K562 (cell line): ENCODE measurements around the gene ALG12. TPM values are rescaled to one million over a fixed set of nuclear protein-coding genes. Genes with fewer than 3 reads are reported as not detected.

ENCODE experiments used
- ARID1B ChIP-seq: fragments of 450-650 bp; IDR thresholded peaks from 2 replicates; pipeline ENCODE4 v1.6.1; 2016; ENCODE audit warnings: antibody characterized with exemption, mild to moderate bottlenecking, inconsistent platforms
- BACH1 ChIP-seq: fragments of 200-800 bp; sonication (Bioruptor generic); IDR thresholded peaks from 2 replicates; pipeline ENCODE4 v1.6.1; 2016; ENCODE audit warnings: missing genetic modification characterization, missing compliant biosample characterization
- BCOR ChIP-seq: fragments of 450-650 bp; IDR thresholded peaks from 2 replicates; pipeline ENCODE4 v1.6.1; 2016
- CHD1 ChIP-seq: fragments of 200-600 bp; sonication (generic); IDR thresholded peaks from one replicate; pipeline ENCODE4 v1.6.1; 2012; ENCODE audit warnings: mild to moderate bottlenecking, moderate library complexity, low read length, inconsistent platforms
- DIDO1 ChIP-seq: fragments of 450-650 bp; IDR thresholded peaks from 2 replicates; pipeline ENCODE4 v1.6.1; 2016; ENCODE audit warnings: low read depth, missing biosample characterization, missing genetic modification characterization
- FOXM1 ChIP-seq, 2 experiments: fragments of 450-650 bp in 1 of 2; sonication (generic) in 1 of 2; formaldehyde crosslinking in 1 of 2; IDR thresholded peaks; 2 replicates each; pipeline versions ENCODE4 v1.6.1 to v1.9.0; 2017 to 2022; ENCODE audit warnings: low read depth in 2 of 2, mild to moderate bottlenecking in 2 of 2, missing genetic modification reagents in 1 of 2, moderate library complexity in 1 of 2
- GATAD2B ChIP-seq: fragments of 450-650 bp; IDR thresholded peaks from 2 replicates; pipeline ENCODE4 v1.6.1; 2017; ENCODE audit warnings: mild to moderate bottlenecking, borderline replicate concordance
- HNRNPUL1 ChIP-seq: fragments of 200-400 bp; formaldehyde crosslinking; IDR thresholded peaks from 2 replicates; pipeline ENCODE4 v1.6.1; 2017; ENCODE audit warnings: low read length
- JUND ChIP-seq, 2 experiments: IDR thresholded peaks; 2 replicates in 1 of 2; 3 replicates in 1 of 2; pipeline ENCODE4 v1.6.1; 2011; ENCODE audit warnings: borderline replicate concordance in 2 of 2, low read depth in 2 of 2, low read length in 2 of 2, improper control_type of control experiment in 1 of 2, missing biosample characterization in 1 of 2, missing genetic modification characterization in 1 of 2, missing genetic modification reagents in 1 of 2
- MAFF ChIP-seq: IDR thresholded peaks from 2 replicates; pipeline ENCODE4 v1.6.1; 2012; ENCODE audit warnings: low read length, improper control_type of control experiment
- MAFG ChIP-seq: fragments of 450-650 bp; conservative IDR thresholded peaks from 2 replicates; pipeline ENCODE4 v1.6.1; 2016; ENCODE audit warnings: missing genetic modification characterization, missing compliant biosample characterization
- MNT ChIP-seq, 2 experiments: fragments of 450-650 bp; conservative IDR thresholded peaks; 2 replicates each; pipeline ENCODE4 v1.6.1; 2017; ENCODE audit warnings: mild to moderate bottlenecking in 2 of 2, moderate library complexity in 2 of 2
- NCOA2 ChIP-seq, 2 experiments: fragments of 450-650 bp; IDR thresholded peaks; 2 replicates each; pipeline ENCODE4 v1.6.1; 2018; ENCODE audit warnings: mild to moderate bottlenecking in 2 of 2, moderate library complexity in 1 of 2; ENCODE audit not compliant: partially characterized antibody in 2 of 2
- PKNOX1 ChIP-seq: fragments of 450-650 bp; IDR thresholded peaks from 2 replicates; pipeline ENCODE4 v1.6.1; 2016
- POLR3G ChIP-seq: IDR thresholded peaks from 2 replicates; pipeline ENCODE4 v1.6.1; 2011; ENCODE audit not compliant: insufficient read length, insufficient replicate concordance; ENCODE audit errors: extremely low read depth
- SIN3B ChIP-seq: fragments of 450-650 bp; IDR thresholded peaks from 2 replicates; pipeline ENCODE4 v1.6.1; 2017; ENCODE audit warnings: low read depth, mild to moderate bottlenecking, moderate library complexity
- SPI1 ChIP-seq: IDR thresholded peaks from 2 replicates; pipeline ENCODE4 v1.6.1; 2011; ENCODE audit warnings: low read depth, low read length, control low read depth, borderline replicate concordance
- SRSF1 ChIP-seq: fragments of 200-400 bp; formaldehyde crosslinking; IDR thresholded peaks from 2 replicates; pipeline ENCODE4 v1.6.1; 2017; ENCODE audit warnings: mild to moderate bottlenecking, low read depth, low read length, moderate library complexity
- XRCC3 ChIP-seq: fragments of 450-650 bp; IDR thresholded peaks from 2 replicates; pipeline ENCODE4 v1.6.1; 2017; ENCODE audit warnings: mild to moderate bottlenecking, moderate library complexity
- ZBTB2 ChIP-seq: fragments of 450-650 bp; IDR thresholded peaks from 2 replicates; pipeline ENCODE4 v1.6.1; 2016; ENCODE audit warnings: antibody characterized with exemption
- ZBTB49 ChIP-seq: sonication (generic); formaldehyde crosslinking; IDR thresholded peaks from 2 replicates; pipeline ENCODE4 v1.8.0; 2022; ENCODE audit warnings: missing genetic modification reagents, mild to moderate bottlenecking, borderline replicate concordance
- ZFP1 ChIP-seq: fragments of 450-650 bp; formaldehyde crosslinking; IDR thresholded peaks from 2 replicates; pipeline ENCODE4 v1.4.0; 2020; ENCODE audit warnings: mild to moderate bottlenecking, mixed read lengths
- ZKSCAN3 ChIP-seq: fragments of 250-450 bp; sonication (Bioruptor Pico); IDR thresholded peaks from 2 replicates; pipeline ENCODE4 v1.4.0; 2020
- ZNF253 ChIP-seq: fragments of 250-450 bp; sonication (Bioruptor Pico); conservative IDR thresholded peaks from 2 replicates; pipeline ENCODE4 v1.6.1; 2021; ENCODE audit warnings: mild to moderate bottlenecking
- polyA plus RNA-seq, 8 experiments: library from polyadenylated mRNA; depleted of rRNA in 4 of 8; stranded (reverse) in 5 of 8; unstranded in 3 of 8; fragments of >200 nt; fragmentation: Nextera tagmentation in 2 of 8; fragmentation: Illumina TruSeq in 1 of 8; extraction: Ambion mirVana in 2 of 8; extraction: Trizol in 1 of 8; gene quantifications; 2 replicates each; pipeline versions ENCODE4 v1.2.1 to v1.2.3, GENCODE V29; 2011 to 2014; ENCODE audit warnings: inconsistent platforms in 1 of 8, missing spikeins in 1 of 8
- total RNA-seq, 7 experiments: library from RNA; depleted of rRNA in 6 of 7; stranded (reverse); fragments of >200 nt in 6 of 7; fragmentation: Illumina TruSeq in 2 of 7; extraction: Trizol in 2 of 7; gene quantifications; 2 replicates each; pipeline versions ENCODE4 v1.2.1 to v1.2.3, GENCODE V29; 2011 to 2021; ENCODE audit warnings: low replicate concordance in 1 of 7

ALG12 gene
- total and polyA plus RNA-seq, 9 of the 15 experiments (the other 6 are each of a cell fraction or from before 2014, with no cell fraction given) = 0.20 to 8.5 (median 3.4) TPM

GRCh38 chr22:49872347-49872746 lies 45.9 kb downstream of the ALG12 start (continued):
- no peak for TF ChIP-seq FOXM1 (IDR thresholded peaks at IDR 0.05; ENCODE audit: low read depth)
- TF ChIP-seq FOXM1 (CRISPR knock-in tag; IDR thresholded peaks at IDR 0.05; ENCODE audit: low read depth) = no peak
- TF ChIP-seq JUND (IDR thresholded peaks at IDR 0.05; ENCODE audit: borderline replicate concordance, low read depth, low read length) = no peak
- no peak for TF ChIP-seq JUND (tag; IDR thresholded peaks at IDR 0.05; ENCODE audit: borderline replicate concordance, low read depth, low read length)
- TF ChIP-seq ZBTB49 (CRISPR knock-in tag) = no peak
- peak; percentile 66 for TF ChIP-seq MAFF
- TF ChIP-seq BCOR = 0 out of 2 replicates have a peak, but pooled peaks have one; percentile 13
- TF ChIP-seq MAFG = peak; percentile 90
- no peak for TF ChIP-seq PKNOX1
- TF ChIP-seq DIDO1 = no peak
- peak; percentile 75 to 88 for TF ChIP-seq MNT (conservative IDR thresholded peaks at IDR 0.05)
- no peak for TF ChIP-seq ZNF253
- TF ChIP-seq BACH1 (tag) = no peak
- TF ChIP-seq ARID1B = peak; percentile 33; the same call in 1 of the 2 replicates
- TF ChIP-seq CHD1 = no peak
- no peak for TF ChIP-seq HNRNPUL1
- TF ChIP-seq POLR3G = no peak
- no peak for TF ChIP-seq SPI1
- TF ChIP-seq SRSF1 = no peak
- TF ChIP-seq SIN3B = no peak
- no peak for TF ChIP-seq NCOA2 (IDR thresholded peaks at IDR 0.05; ENCODE audit: partially characterized antibody in 2 of 2)
- TF ChIP-seq GATAD2B = no peak
- no peak for TF ChIP-seq ZKSCAN3 (CRISPR knock-in tag)
- no peak for TF ChIP-seq ZFP1 (CRISPR knock-in tag)
- TF ChIP-seq ZBTB2 = no peak
- TF ChIP-seq XRCC3 = no peak
